GM23248 (cell line): ENCODE measurements around the gene ULK4.

Experiments used
- EZH2 ChIP-seq: fragments of 200-600 bp; sonication (generic); IDR thresholded peaks from 2 replicates; pipeline ENCODE4 v1.6.1; 2018; ENCODE audit warnings: antibody characterized with exemption, mild to moderate bottlenecking; ENCODE audit not compliant: insufficient read depth, poor library complexity, severe bottlenecking
- EZH2phosphoT487 ChIP-seq: fragments of 200-600 bp; sonication (generic); IDR thresholded peaks from 2 replicates; pipeline ENCODE4 v1.6.1; 2018; ENCODE audit warnings: antibody characterized with exemption, moderate library complexity, mild to moderate bottlenecking, low read depth; ENCODE audit not compliant: insufficient read depth

DNA sequence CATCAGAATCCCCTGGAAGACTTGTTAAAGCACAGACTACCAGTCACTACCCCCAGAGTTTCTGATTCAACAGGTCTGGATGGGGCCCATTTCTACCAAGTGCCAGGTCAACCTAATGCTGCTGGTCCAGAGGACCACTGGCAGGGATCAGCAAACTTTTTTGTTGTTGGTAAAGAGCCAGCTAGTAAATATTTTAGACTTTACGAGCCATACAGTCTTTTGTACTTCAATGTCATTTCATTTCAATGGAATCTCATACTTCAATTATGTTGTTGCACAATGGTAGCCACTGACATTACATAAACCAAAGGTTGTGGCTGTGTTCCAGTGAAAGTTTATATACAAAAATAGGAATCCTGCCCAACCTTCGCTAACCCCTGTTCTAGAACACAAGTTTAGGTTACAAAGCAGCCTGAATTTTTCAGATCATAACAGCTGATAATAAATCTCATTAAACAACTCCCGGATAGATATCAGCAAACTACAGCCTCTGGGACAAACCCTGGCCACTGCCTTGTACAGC is 28.7 kb downstream of the ULK4 start:
- TF ChIP-seq EZH2phosphoT487 (no peak), EZH2 (no peak)
